HCT116 (cell line): Measurements from ENCODE around the gene TMCO6. TPM values are rescaled to one million over a fixed set of nuclear protein-coding genes. Genes with fewer than 3 reads are reported as not detected.
"Not testable (repeated sequence)": the region's sequence is repeated elsewhere in the genome, so short reads cannot be mapped to it uniquely, and the experiment has no call there.

ENCODE experiments used
- ATAC-seq: fragments of 200-7000 bp; cut with Tn5 transposase; 2 replicates; pipeline ENCODE4 v1.9.1; 2020; ENCODE audit warnings: mild to moderate bottlenecking, moderate library complexity
- BruUV-seq: library from RNA; stranded (reverse); fragments of 400-500 nt; replicated peaks from 2 replicates; lab custom pipeline; 2021; lab: Mats Ljungman, UMichigan
- CTCF ChIA-PET: fragments of 300-600 bp; sonication (Branson Sonifier 250); formaldehyde crosslinking; loops from one replicate; lab custom pipeline; 2021; ENCODE audit warnings: antibody characterized with exemption; lab: Charles Lee
- POLR2A ChIA-PET: fragments of 300-600, 350-600 bp; sonication (Branson Sonifier 250); formaldehyde crosslinking; loops from one replicate; lab custom pipeline; 2021; ENCODE audit warnings: antibody characterized with exemption; lab: Charles Lee
- RAD21 ChIA-PET, 2 experiments: fragments of 300-600 bp; sonication (Branson Sonifier 250); formaldehyde crosslinking; loops; one replicate each; lab custom pipeline; 2023; ENCODE audit warnings: low total read pairs in 2 of 2; ENCODE audit not compliant: uncharacterized antibody in 2 of 2, unreplicated experiment in 2 of 2, low non-redundant PET in 1 of 2; lab: Charles Lee
- DNase-seq: peaks from one replicate; pipeline ENCODE4 v3.0.0-alpha.2; 2010; ENCODE audit warnings: low read depth, low spot score
- H2AFZ ChIP-seq: fragments of 200-600 bp; shearing (Covaris generic), sonication (generic); 2 replicates; pipeline ENCODE4 v1.6.1; 2017; ENCODE audit warnings: low read depth, mixed run types, mixed read lengths, antibody characterized with exemption, low read length; ENCODE audit not compliant: poor library complexity, severe bottlenecking
- H3K27ac ChIP-seq: 2 replicates; pipeline ENCODE4 v1.5.1; 2012; ENCODE audit warnings: low read depth, low read length
- H3K27me3 ChIP-seq: fragments of 200-600 bp; sonication (generic); 2 replicates; pipeline ENCODE4 v1.6.1; 2016; ENCODE audit warnings: mixed run types, low read length, mixed read lengths; ENCODE audit not compliant: insufficient read depth
- H3K36me3 ChIP-seq, 2 experiments: fragments of 200-500 bp in 1 of 2; fragments of 200-600 bp in 1 of 2; sonication (Bioruptor generic) in 1 of 2; sonication (generic) in 1 of 2; 2 replicates each; pipeline versions ENCODE4 v1.5.1 to v1.6.1; 2014 to 2016; ENCODE audit warnings: low read length in 2 of 2, inconsistent platforms in 1 of 2, mixed read lengths in 1 of 2, mixed run types in 1 of 2; ENCODE audit not compliant: insufficient read depth in 2 of 2, control insufficient read depth in 1 of 2
- H3K4me1 ChIP-seq, 2 experiments: fragments of 200-600 bp in 1 of 2; sonication (generic) in 1 of 2; 2 replicates each; pipeline versions ENCODE4 v1.5.1 to v1.6.1; 2012 to 2017; ENCODE audit warnings: low read length in 2 of 2, inconsistent platforms in 1 of 2, mild to moderate bottlenecking in 1 of 2, mixed read lengths in 1 of 2, mixed run types in 1 of 2, moderate library complexity in 1 of 2; ENCODE audit not compliant: insufficient read depth in 2 of 2, control insufficient read depth in 1 of 2
- H3K4me2 ChIP-seq: fragments of 200-600 bp; sonication (generic); 2 replicates; pipeline ENCODE4 v1.6.1; 2017; ENCODE audit warnings: mixed run types, low read length, mixed read lengths
- H3K4me3 ChIP-seq, 2 experiments: fragments of 200-600 bp in 1 of 2; sonication (generic) in 1 of 2; replicated peaks in 1 of 2; 2 replicates each; pipeline ENCODE4 v1.5.1; 2011 to 2016; ENCODE audit warnings: low read length in 2 of 2, control low read depth in 1 of 2, low read depth in 1 of 2, mild to moderate bottlenecking in 1 of 2, mixed read lengths in 1 of 2, mixed run types in 1 of 2
- H3K79me2 ChIP-seq: fragments of 200-600 bp; sonication (generic); 2 replicates; pipeline ENCODE4 v1.6.1; 2017; ENCODE audit warnings: mild to moderate bottlenecking, mixed run types, low read length, moderate library complexity, mixed read lengths; ENCODE audit not compliant: insufficient read depth
- H3K9ac ChIP-seq: fragments of 200-600 bp; sonication (generic); 2 replicates; pipeline ENCODE4 v1.6.1; 2016; ENCODE audit warnings: low read length, mixed read lengths
- H3K9me2 ChIP-seq: fragments of 200-600 bp; sonication (generic), shearing (Covaris generic); 2 replicates; pipeline ENCODE4 v1.6.1; 2017; ENCODE audit warnings: mixed run types, mild to moderate bottlenecking, moderate library complexity; ENCODE audit not compliant: insufficient read depth
- H3K9me3 ChIP-seq, 2 experiments: fragments of 200-500 bp in 1 of 2; fragments of 200-600 bp in 1 of 2; sonication (Bioruptor generic) in 1 of 2; sonication (generic) in 1 of 2; 2 replicates each; pipeline ENCODE4 v1.6.1; 2014 to 2017; ENCODE audit warnings: low read length in 2 of 2, mixed read lengths in 2 of 2, inconsistent platforms in 1 of 2, low read depth in 1 of 2, mild to moderate bottlenecking in 1 of 2, mixed run types in 1 of 2, moderate library complexity in 1 of 2; ENCODE audit not compliant: control insufficient read depth in 1 of 2, insufficient read depth in 1 of 2
- H4K20me1 ChIP-seq: fragments of 200-600 bp; sonication (generic), shearing (Covaris generic); 2 replicates; pipeline ENCODE4 v1.6.1; 2017; ENCODE audit warnings: mixed run types, mild to moderate bottlenecking, moderate library complexity; ENCODE audit not compliant: insufficient read depth
- REST ChIP-seq: IDR thresholded peaks from 2 replicates; pipeline ENCODE4 v1.6.1; 2012; ENCODE audit warnings: low read depth
- intact Hi-C: fragments of 100-400 bp; cut with micrococcal nuclease; formaldehyde crosslinking; loops from 2 replicates; pipeline ENCODE4 v1.10.0; 2022
- total RNA-seq: library from RNA; stranded (reverse); gene quantifications from one replicate; pipeline ENCODE4 v1.2.1, GENCODE V29; 2021; ENCODE audit not compliant: unreplicated experiment

TMCO6 gene
- total RNA-seq, 1 experiment from 2014 or later: 28.0 TPM

- TF ChIP-seq REST: no peak
Observed at GRCh38 chr5:140664359-140665119, 25.3 kb downstream of the TMCO6 start, which contains the start of gene WDR55 (continued).

GRCh38 chr5:140671035-140671434 is 31.8 kb downstream of the TMCO6 start:
- H3K4me3 ChIP-seq, H2AFZ ChIP-seq, H4K20me1 ChIP-seq, H3K4me1 ChIP-seq, H3K27ac ChIP-seq, H3K9ac ChIP-seq, RAD21 ChIA-PET, H3K27me3 ChIP-seq, H3K9me3 ChIP-seq, H3K4me2 ChIP-seq, CTCF ChIA-PET, ATAC-seq, H3K9me2 ChIP-seq, intact Hi-C loops, DNase-seq, BruUV-seq: not testable (repeated sequence)
- POLR2A ChIA-PET: interaction anchor here (1.2 kb wide), 1 partner anchor 19 kb away, joined by 3 read pairs; no protein-coding TSS in a partner anchor
- Histone ChIP-seq H3K79me2 (peaks cover 34% of the 10 kb centered on the region), H3K36me3 (peaks cover 25 to 43% of the 10 kb centered on the region in 2 experiments)
